HL-60 (cell line): ENCODE data around the gene SNAPIN.

ENCODE experiments used
- DNase-seq, 2 experiments: peaks; one replicate each; pipeline ENCODE4 v3.0.0-alpha.2; 2010 to 2020; ENCODE audit warnings: low read depth in 1 of 2, low spot score in 1 of 2
- H3K27ac ChIP-seq: fragments of 250-450 bp; sonication (Bioruptor Pico); replicated peaks from 2 replicates; pipeline ENCODE4 v1.5.1; 2020; ENCODE audit warnings: mild to moderate bottlenecking, moderate library complexity
- H3K27me3 ChIP-seq: fragments of 250-450 bp; sonication (Bioruptor Pico); 2 replicates; pipeline ENCODE4 v1.5.1; 2021; ENCODE audit warnings: mild to moderate bottlenecking, moderate library complexity; ENCODE audit not compliant: insufficient read depth, poor library complexity, severe bottlenecking
- H3K4me3 ChIP-seq: replicated peaks from 2 replicates; pipeline ENCODE4 v1.5.1; 2011; ENCODE audit warnings: mild to moderate bottlenecking, control low read depth, low read length; ENCODE audit not compliant: insufficient read depth
- CTCF ChIP-seq: IDR thresholded peaks from one replicate; pipeline ENCODE4 v1.5.1; 2011; ENCODE audit warnings: low read length, control low read depth, inconsistent platforms; ENCODE audit not compliant: insufficient read depth
- GABPA ChIP-seq: IDR thresholded peaks from 2 replicates; pipeline ENCODE4 v1.6.1; 2012; ENCODE audit warnings: low read depth
- POLR2AphosphoS5 ChIP-seq: IDR thresholded peaks from 2 replicates; pipeline ENCODE4 v1.6.1; 2012; ENCODE audit warnings: low read depth
- REST ChIP-seq: IDR thresholded peaks from 2 replicates; pipeline ENCODE4 v1.6.1; 2012; ENCODE audit warnings: low read depth; ENCODE audit not compliant: insufficient replicate concordance
- SPI1 ChIP-seq: IDR thresholded peaks from 2 replicates; pipeline ENCODE4 v1.6.1; 2012; ENCODE audit warnings: low read depth, mild to moderate bottlenecking, borderline replicate concordance

SNAPIN gene

GRCh38 chr1:153652805-153653500 is 5.5 kb upstream of the SNAPIN start:
- Histone ChIP-seq H3K27ac (peak overlapping the region; percentile 39), H3K4me3 (no peak overlapping the region), H3K27me3 (no peaks in the 10 kb centered on the region)
- TF ChIP-seq GABPA (0 out of 2 replicates have a peak, but pooled peaks have one; percentile 26), CTCF (no peak)
- DNase-seq: no peak

GRCh38 chr1:153655333-153655732 is 3.2 kb upstream of the SNAPIN start:
- no peaks in the 10 kb centered on the region for H3K27me3 ChIP-seq
- TF ChIP-seq SPI1 (no peak), GABPA (no peak), POLR2AphosphoS5 (no peak), REST (no peak), CTCF (no peak)
- no peak for DNase-seq
- H3K4me3 ChIP-seq: no peak overlapping the region
- H3K27ac ChIP-seq: no peak overlapping the region

GRCh38 chr1:153659175-153659534 is 652 bp downstream of the SNAPIN start:
- TF ChIP-seq SPI1: no peak
- TF ChIP-seq GABPA: no peak
- no peak for TF ChIP-seq POLR2AphosphoS5
- no peak for TF ChIP-seq CTCF
- no peak for TF ChIP-seq REST
- H3K27ac ChIP-seq: peak overlapping the region; percentile 91
- peak overlapping the region; percentile 86 for H3K4me3 ChIP-seq
- H3K27me3 ChIP-seq: no peaks in the 10 kb centered on the region
- no peak for DNase-seq

GRCh38 chr1:153659656-153660055 is 1.2 kb downstream of the SNAPIN start:
- Histone ChIP-seq H3K4me3 (peak overlapping the region; percentile 86), H3K27ac (no peak overlapping the region), H3K27me3 (no peaks in the 10 kb centered on the region)
- TF ChIP-seq GABPA (no peak), SPI1 (no peak), CTCF (no peak), REST (no peak), POLR2AphosphoS5 (no peak)
- DNase-seq: no peak
